DMS153 (cell line): Measurements from ENCODE around the gene TMEM187.
A peak's percentile ranks its signal among the peaks of the same experiment; 100 is the strongest.

ENCODE experiments used
- DNase-seq: peaks from one replicate; lab custom pipeline; 2025; lab: John Stamatoyannopoulos, UW

The TMEM187 gene

GRCh38 chrX:153935326-153935851 lies 37.2 kb upstream of the TMEM187 start:
- no peak for DNase-seq

GRCh38 chrX:153937056-153937455 lies 35.5 kb upstream of the TMEM187 start:
- DNase-seq, result no peak

GRCh38 chrX:153938226-153938786 lies 34.2 kb upstream of the TMEM187 start:
- DNase-seq, result no peak

GRCh38 chrX:153939573-153939972 lies 33.0 kb upstream of the TMEM187 start:
- DNase-seq, result no peak

GRCh38 chrX:153941336-153942252 lies 31.0 kb upstream of the TMEM187 start:
- DNase-seq, result no peak

- DNase-seq, result no peak
These were observed 28.3 kb upstream of the TMEM187 start, which contains the start of gene RENBP for GRCh38 chrX:153944140-153944799. Gene RENBP (minus strand): TSS chrX:153944643. CDS start chrX:153944610, 33 bp downstream.

GRCh38 chrX:153944800-153945150 lies 27.8 kb upstream of the TMEM187 start:
- no peak for DNase-seq

GRCh38 chrX:153945956-153946943 lies 26.3 kb upstream of the TMEM187 start:
- no peak for DNase-seq

- peak; percentile 73 for DNase-seq
These were observed 25.4 kb upstream of the TMEM187 start for GRCh38 chrX:153947009-153947769.

- no peak for DNase-seq
These were observed 24.5 kb upstream of the TMEM187 start for GRCh38 chrX:153948002-153948466.

- DNase-seq, result no peak
These were observed 23.4 kb upstream of the TMEM187 start for GRCh38 chrX:153948847-153949805.

GRCh38 chrX:153950127-153950526 lies 22.4 kb upstream of the TMEM187 start:
- DNase-seq, result no peak

- no peak for DNase-seq
These were observed 20.7 kb upstream of the TMEM187 start for GRCh38 chrX:153951683-153952372.

GRCh38 chrX:153952373-153953026 lies 20.1 kb upstream of the TMEM187 start:
- no peak for DNase-seq

- DNase-seq, result peak; percentile 28
These were observed 19.2 kb upstream of the TMEM187 start for GRCh38 chrX:153953342-153953830.

- no peak for DNase-seq
These were observed 18.5 kb upstream of the TMEM187 start for GRCh38 chrX:153953892-153954557.

- no peak for DNase-seq
These were observed 17.9 kb upstream of the TMEM187 start for GRCh38 chrX:153954558-153955227.
